Trophoblast cell (in vitro differentiated cells and primary cell): Measurements from ENCODE around the gene CHMP2B. TPM values are rescaled to one million over a fixed set of nuclear protein-coding genes. Genes with fewer than 3 reads are reported as not detected.

ENCODE experiments used
- DNase-seq, 2 donors: peaks; one replicate each; pipeline ENCODE4 v3.0.0-alpha.2; 2016
- H2AFZ ChIP-seq: 2 replicates; pipeline ENCODE4 v1.6.1; 2013; ENCODE audit warnings: low read length, moderate library complexity, mild to moderate bottlenecking; ENCODE audit not compliant: insufficient read depth, poor library complexity
- H2AK5ac ChIP-seq: 2 replicates; pipeline ENCODE4 v1.6.1; 2013; ENCODE audit warnings: mild to moderate bottlenecking, low read length
- H2BK120ac ChIP-seq: 2 replicates; pipeline ENCODE4 v1.6.1; 2013; ENCODE audit warnings: low read length, mild to moderate bottlenecking, moderate library complexity; ENCODE audit not compliant: insufficient read depth, poor library complexity
- H2BK12ac ChIP-seq: 2 replicates; pipeline ENCODE4 v1.6.1; 2013; ENCODE audit warnings: mild to moderate bottlenecking, low read length, moderate library complexity
- H2BK5ac ChIP-seq: 2 replicates; pipeline ENCODE4 v1.6.1; 2013; ENCODE audit warnings: low read length, low read depth, moderate library complexity, mild to moderate bottlenecking; ENCODE audit not compliant: poor library complexity
- H3K14ac ChIP-seq: 2 replicates; pipeline ENCODE4 v1.6.1; 2013; ENCODE audit warnings: mild to moderate bottlenecking, low read length
- H3K18ac ChIP-seq: 2 replicates; pipeline ENCODE4 v1.6.1; 2013; ENCODE audit warnings: mild to moderate bottlenecking, low read length
- H3K23ac ChIP-seq: 2 replicates; pipeline ENCODE4 v1.6.1; 2013; ENCODE audit warnings: low read length
- H3K27ac ChIP-seq: 2 replicates; pipeline ENCODE4 v1.5.1; 2013; ENCODE audit warnings: low read depth, mild to moderate bottlenecking, inconsistent platforms, low read length, moderate library complexity
- H3K27me3 ChIP-seq: 2 replicates; pipeline ENCODE4 v1.6.1; 2013; ENCODE audit warnings: inconsistent platforms, mild to moderate bottlenecking, low read length, moderate library complexity; ENCODE audit not compliant: insufficient read depth
- H3K36me3 ChIP-seq, 2 experiments: 1 replicate in 1 of 2; 2 replicates in 1 of 2; pipeline ENCODE4 v1.6.1; 2013; ENCODE audit warnings: low read length in 2 of 2, mild to moderate bottlenecking in 2 of 2, moderate library complexity in 1 of 2; ENCODE audit not compliant: insufficient read depth in 2 of 2, control insufficient read depth in 1 of 2
- H3K4ac ChIP-seq: 2 replicates; pipeline ENCODE4 v1.6.1; 2013; ENCODE audit warnings: low read depth, mild to moderate bottlenecking, low read length, moderate library complexity
- H3K4me1 ChIP-seq, 2 experiments: 1 replicate in 1 of 2; 2 replicates in 1 of 2; pipeline ENCODE4 v1.6.1; 2013; ENCODE audit warnings: low read length in 2 of 2, mild to moderate bottlenecking in 2 of 2, moderate library complexity in 1 of 2; ENCODE audit not compliant: insufficient read depth in 2 of 2, control insufficient read depth in 1 of 2
- H3K4me2 ChIP-seq: 2 replicates; pipeline ENCODE4 v1.6.1; 2013; ENCODE audit warnings: inconsistent platforms, mild to moderate bottlenecking, low read length, moderate library complexity
- H3K4me3 ChIP-seq: 2 replicates; pipeline ENCODE4 v1.5.1; 2013; ENCODE audit warnings: mild to moderate bottlenecking, low read depth, low read length, inconsistent platforms
- H3K79me1 ChIP-seq: one replicate; pipeline ENCODE4 v1.6.1; 2013; ENCODE audit warnings: low read length
- H3K79me2 ChIP-seq: 2 replicates; pipeline ENCODE4 v1.6.1; 2013; ENCODE audit warnings: low read length, mild to moderate bottlenecking; ENCODE audit not compliant: control insufficient read depth, insufficient read depth, poor library complexity
- H3K9ac ChIP-seq: 2 replicates; pipeline ENCODE4 v1.6.1; 2013; ENCODE audit warnings: mild to moderate bottlenecking, low read length
- H3K9me3 ChIP-seq: 2 replicates; pipeline ENCODE4 v1.6.1; 2013; ENCODE audit warnings: low read depth, mild to moderate bottlenecking, control low read depth, inconsistent platforms, low read length; ENCODE audit not compliant: insufficient read depth
- H4K12ac ChIP-seq: 2 replicates; pipeline ENCODE4 v1.6.1; 2013; ENCODE audit warnings: low read depth, mild to moderate bottlenecking, low read length, moderate library complexity
- H4K8ac ChIP-seq: 2 replicates; pipeline ENCODE4 v1.6.1; 2013; ENCODE audit warnings: low read depth, mild to moderate bottlenecking, low read length, moderate library complexity
- H4K91ac ChIP-seq: one replicate; pipeline ENCODE4 v1.6.1; 2013; ENCODE audit warnings: low read depth, mild to moderate bottlenecking, low read length, moderate library complexity
- WGBS: extraction: QIAGEN DNeasy Blood & Tissue Kit; methylation state at CpG from one replicate; pipeline ENCODE4 v1.1.7; 2013; ENCODE audit warnings: missing lambda C conversion rate; ENCODE audit not compliant: insufficient read length, insufficient coverage; ENCODE audit errors: extremely low coverage; 5-methylcytosine and 5-hydroxymethylcytosine counted together
- polyA plus RNA-seq: library from polyadenylated mRNA; stranded (reverse); fragments of 200-250 nt; gene quantifications from 2 replicates; pipeline ENCODE4 v1.2.3, GENCODE V29; 2013

CHMP2B gene, protein sequence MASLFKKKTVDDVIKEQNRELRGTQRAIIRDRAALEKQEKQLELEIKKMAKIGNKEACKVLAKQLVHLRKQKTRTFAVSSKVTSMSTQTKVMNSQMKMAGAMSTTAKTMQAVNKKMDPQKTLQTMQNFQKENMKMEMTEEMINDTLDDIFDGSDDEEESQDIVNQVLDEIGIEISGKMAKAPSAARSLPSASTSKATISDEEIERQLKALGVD
- 45.4 and 46.9 TPM in 2 replicates for polyA plus RNA-seq

GRCh38 chr3:87227104-87227834 lies at the start of gene CHMP2B:
TSS of gene CHMP2B (plus strand) at chr3:87227309. CDS start at chr3:87227523, 214 bp downstream.
- WGBS, result no CpG with 5 or more reads among the region's 59 CpGs
- peak within 1 kb of the TSS; percentile 91 for H3K9ac ChIP-seq
- peak within 1 kb of the TSS; percentile 93 for H3K27ac ChIP-seq
- DNase-seq, result peak; percentile 96 to 98
- no peak within 1 kb of the TSS for H2AK5ac ChIP-seq
- no peak within 1 kb of the TSS for H3K23ac ChIP-seq
- peak within 1 kb of the TSS; percentile 91 for H2BK5ac ChIP-seq
- H4K12ac ChIP-seq, result peak within 1 kb of the TSS; percentile 90
- peak within 1 kb of the TSS; percentile 78 for H3K4me2 ChIP-seq
- no peaks in the 10 kb centered on the region for H3K36me3 ChIP-seq
- H3K79me1 ChIP-seq, result peaks cover 9% of the 10 kb centered on the region
- no peaks in the 10 kb centered on the region for H3K4me1 ChIP-seq
- H2BK120ac ChIP-seq, result peak within 1 kb of the TSS; percentile 81
- no peak within 1 kb of the TSS for H2BK12ac ChIP-seq
- peak within 1 kb of the TSS; percentile 98 for H2AFZ ChIP-seq
- H3K14ac ChIP-seq, result peak within 1 kb of the TSS; percentile 85
- H3K79me2 ChIP-seq, result peaks cover 7% of the 10 kb centered on the region
- peak within 1 kb of the TSS; percentile 83 for H3K4me3 ChIP-seq
- peak within 1 kb of the TSS; percentile 84 for H4K91ac ChIP-seq
- no peaks in the 10 kb centered on the region for H3K9me3 ChIP-seq
- peak within 1 kb of the TSS; percentile 93 for H4K8ac ChIP-seq
- no peaks in the 10 kb centered on the region for H3K27me3 ChIP-seq
- peak within 1 kb of the TSS; percentile 90 for H3K4ac ChIP-seq
- H3K18ac ChIP-seq, result peak within 1 kb of the TSS; percentile 91

GRCh38 chr3:87179642-87180041 lies 47.5 kb upstream of the CHMP2B start:
- Histone ChIP-seq H3K27ac (no peak overlapping the region), H3K9me3 (no peaks in the 10 kb centered on the region), H3K23ac (no peak overlapping the region)

GRCh38 chr3:87181551-87181950 lies 45.6 kb upstream of the CHMP2B start:
- no peak overlapping the region for H3K4me3 ChIP-seq
- no peaks in the 10 kb centered on the region for H3K27me3 ChIP-seq
- H4K12ac ChIP-seq, result no peak overlapping the region
- H4K91ac ChIP-seq, result no peak overlapping the region
- H3K9me3 ChIP-seq, result no peaks in the 10 kb centered on the region
- no peak overlapping the region for H4K8ac ChIP-seq
- no peak overlapping the region for H3K14ac ChIP-seq
- DNase-seq, result no peak
- no peak overlapping the region for H2AK5ac ChIP-seq
- H2BK12ac ChIP-seq, result no peak overlapping the region
- H3K4ac ChIP-seq, result no peak overlapping the region
- peaks cover 0 to 2% of the 10 kb centered on the region in 2 experiments for H3K4me1 ChIP-seq
- H3K79me1 ChIP-seq, result no peaks in the 10 kb centered on the region
- no peak overlapping the region for H3K23ac ChIP-seq
- H3K18ac ChIP-seq, result no peak overlapping the region
- no peak overlapping the region for H2AFZ ChIP-seq
- no peaks in the 10 kb centered on the region for H3K36me3 ChIP-seq
- no peak overlapping the region for H3K27ac ChIP-seq
- no peaks in the 10 kb centered on the region for H3K79me2 ChIP-seq
- no peak overlapping the region for H2BK5ac ChIP-seq
- no peak overlapping the region for H2BK120ac ChIP-seq
- no peak overlapping the region for H3K4me2 ChIP-seq
- H3K9ac ChIP-seq, result no peak overlapping the region

More at GRCh38 chr3:87179642-87180041, 47.5 kb upstream of the CHMP2B start:
- DNase-seq, result no peak
- H3K36me3 ChIP-seq, result no peaks in the 10 kb centered on the region
- H2BK5ac ChIP-seq, result no peak overlapping the region
- H3K18ac ChIP-seq, result no peak overlapping the region
- H3K27me3 ChIP-seq, result no peaks in the 10 kb centered on the region
- no peak overlapping the region for H3K4ac ChIP-seq
- no peak overlapping the region for H4K91ac ChIP-seq
- H3K4me3 ChIP-seq, result no peak overlapping the region
- no peak overlapping the region for H2BK120ac ChIP-seq
- no peak overlapping the region for H2AFZ ChIP-seq
- no peak overlapping the region for H3K14ac ChIP-seq
- H2AK5ac ChIP-seq, result no peak overlapping the region
- no peaks in the 10 kb centered on the region for H3K79me2 ChIP-seq
- no peak overlapping the region for H4K8ac ChIP-seq
- no peak overlapping the region for H3K4me2 ChIP-seq
- no peaks in the 10 kb centered on the region for H3K79me1 ChIP-seq
- H3K4me1 ChIP-seq, result no peaks in the 10 kb centered on the region
- H2BK12ac ChIP-seq, result no peak overlapping the region
- H4K12ac ChIP-seq, result no peak overlapping the region
- H3K9ac ChIP-seq, result no peak overlapping the region

DNA sequence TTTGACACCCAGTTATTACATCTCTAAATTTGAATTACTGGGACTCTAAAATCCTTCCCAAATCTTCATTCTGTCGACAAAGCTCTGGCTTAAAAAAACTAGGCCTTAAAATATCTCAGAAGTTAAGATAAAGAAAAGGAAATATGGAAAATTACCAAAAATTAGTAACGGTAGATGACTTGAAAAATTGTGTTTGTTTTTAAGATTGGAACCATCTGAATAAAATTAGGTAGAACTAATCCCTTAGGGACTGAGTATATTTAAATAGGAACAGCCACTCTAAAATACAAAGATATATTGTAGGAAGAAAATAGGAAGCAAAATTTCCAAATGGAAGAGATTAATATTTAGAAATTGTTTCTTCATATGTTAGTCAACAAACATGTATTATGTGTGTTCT lies 45.1 kb upstream of the CHMP2B start:
- H3K14ac ChIP-seq, result no peak overlapping the region
- H2BK120ac ChIP-seq, result no peak overlapping the region
- no peaks in the 10 kb centered on the region for H3K79me1 ChIP-seq
- H4K8ac ChIP-seq, result no peak overlapping the region
- no peak overlapping the region for H3K27ac ChIP-seq
- WGBS, result no CpG with 5 or more reads among the region's 2 CpGs
- no peak overlapping the region for H2BK5ac ChIP-seq
- no peaks in the 10 kb centered on the region for H3K79me2 ChIP-seq
- H3K23ac ChIP-seq, result no peak overlapping the region
- no peak for DNase-seq
- H2BK12ac ChIP-seq, result no peak overlapping the region
- H3K4me2 ChIP-seq, result no peak overlapping the region
- no peak overlapping the region for H3K18ac ChIP-seq
- H3K4me1 ChIP-seq, result peaks cover 0 to 2% of the 10 kb centered on the region in 2 experiments
- no peaks in the 10 kb centered on the region for H3K36me3 ChIP-seq
- H4K91ac ChIP-seq, result no peak overlapping the region
- H3K27me3 ChIP-seq, result no peaks in the 10 kb centered on the region
- no peak overlapping the region for H2AFZ ChIP-seq
- H3K4me3 ChIP-seq, result no peak overlapping the region
- H3K9ac ChIP-seq, result no peak overlapping the region
- no peak overlapping the region for H3K4ac ChIP-seq
- H2AK5ac ChIP-seq, result no peak overlapping the region
- H3K9me3 ChIP-seq, result no peaks in the 10 kb centered on the region
- no peak overlapping the region for H4K12ac ChIP-seq
